HepG2 (cell line): ENCODE measurements around the gene SOAT2. TPM values are rescaled to one million over a fixed set of nuclear protein-coding genes. Genes with fewer than 3 reads are reported as not detected.

Experiments
- ARID5B ChIP-seq: IDR thresholded peaks from 2 replicates; pipeline ENCODE4 v1.4.0; 2020; ENCODE audit warnings: mild to moderate bottlenecking, missing genetic modification reagents
- DNMT3B ChIP-seq: conservative IDR thresholded peaks from 2 replicates; pipeline ENCODE4 v1.6.1; 2016; ENCODE audit warnings: missing biosample characterization, control low read depth
- ELF3 ChIP-seq: IDR thresholded peaks from 2 replicates; pipeline ENCODE4 v1.6.1; 2016; ENCODE audit warnings: missing genetic modification reagents, missing compliant biosample characterization
- GLI4 ChIP-seq: sonication (generic); formaldehyde crosslinking; IDR thresholded peaks from 2 replicates; pipeline ENCODE4 v1.5.1; 2020; ENCODE audit warnings: missing genetic modification reagents, mild to moderate bottlenecking, moderate library complexity, borderline replicate concordance
- HMGA1 ChIP-seq: sonication (generic); formaldehyde crosslinking; conservative IDR thresholded peaks from 2 replicates; pipeline ENCODE4 v1.4.0; 2020; ENCODE audit warnings: missing genetic modification reagents
- KDM1A ChIP-seq: IDR thresholded peaks from 2 replicates; pipeline ENCODE4 v1.6.1; 2016; ENCODE audit warnings: missing compliant biosample characterization
- NFE2L1 ChIP-seq: sonication (generic); formaldehyde crosslinking; IDR thresholded peaks from 2 replicates; pipeline ENCODE4 v1.4.0; 2020; ENCODE audit warnings: missing genetic modification reagents, mild to moderate bottlenecking, borderline replicate concordance
- NFKBIZ ChIP-seq: IDR thresholded peaks from 2 replicates; pipeline ENCODE4 v1.6.1; 2018; ENCODE audit warnings: missing genetic modification reagents, missing compliant biosample characterization
- SRSF4 ChIP-seq: fragments of 200-400 bp; formaldehyde crosslinking; IDR thresholded peaks from one replicate; pipeline ENCODE4 v1.6.1; 2018; ENCODE audit warnings: mild to moderate bottlenecking, low read depth, low read length, moderate library complexity; ENCODE audit not compliant: poor library complexity, severe bottlenecking
- THYN1 ChIP-seq: sonication (generic); formaldehyde crosslinking; IDR thresholded peaks from 2 replicates; pipeline ENCODE4 v1.8.1; 2023; ENCODE audit warnings: low read depth, mild to moderate bottlenecking, moderate library complexity, missing genetic modification reagents, borderline replicate concordance
- TOE1 ChIP-seq: sonication (generic); formaldehyde crosslinking; IDR thresholded peaks from 2 replicates; pipeline ENCODE4 v1.4.0; 2020; ENCODE audit warnings: mild to moderate bottlenecking, missing genetic modification reagents
- ZMYM2 ChIP-seq: sonication (generic); formaldehyde crosslinking; IDR thresholded peaks from 2 replicates; pipeline ENCODE4 v1.8.0; 2022; ENCODE audit warnings: mild to moderate bottlenecking, missing genetic modification reagents
- ZNF18 ChIP-seq: sonication (generic); formaldehyde crosslinking; IDR thresholded peaks from 2 replicates; pipeline ENCODE4 v1.8.0; 2022; ENCODE audit warnings: mild to moderate bottlenecking, missing genetic modification reagents; ENCODE audit not compliant: insufficient replicate concordance
- ZNF234 ChIP-seq: sonication (generic); formaldehyde crosslinking; conservative IDR thresholded peaks from 2 replicates; pipeline ENCODE4 v1.5.1; 2020; ENCODE audit warnings: mild to moderate bottlenecking, missing genetic modification reagents
- ZNF513 ChIP-seq: sonication (generic); formaldehyde crosslinking; conservative IDR thresholded peaks from 2 replicates; pipeline ENCODE4 v1.5.0; 2020; ENCODE audit warnings: missing genetic modification reagents
- ZNF660 ChIP-seq: sonication (generic); formaldehyde crosslinking; IDR thresholded peaks from 2 replicates; pipeline ENCODE4 v1.5.1; 2020; ENCODE audit warnings: mild to moderate bottlenecking, low read depth, missing genetic modification reagents, borderline replicate concordance
- ZNF768 ChIP-seq: sonication (generic); formaldehyde crosslinking; IDR thresholded peaks from 2 replicates; pipeline ENCODE4 v1.4.0; 2020; ENCODE audit warnings: missing genetic modification reagents
- ZNF773 ChIP-seq: sonication (generic); formaldehyde crosslinking; IDR thresholded peaks from 2 replicates; pipeline ENCODE4 v1.4.0; 2020; ENCODE audit warnings: missing genetic modification reagents, borderline replicate concordance
- polyA plus RNA-seq, 8 experiments: library from polyadenylated mRNA; depleted of rRNA in 3 of 8; stranded (reverse) in 7 of 8; unstranded in 1 of 8; fragments of >200 nt; fragmentation: Illumina TruSeq in 4 of 8; extraction: Trizol in 4 of 8; gene quantifications; 2 replicates each; pipeline versions ENCODE4 v1.2.1 to v1.2.3, GENCODE V29; 2011 to 2016; ENCODE audit warnings: low read depth in 4 of 8, missing spikeins in 1 of 8, mixed read lengths in 1 of 8; ENCODE audit not compliant: insufficient read depth in 1 of 8
- total RNA-seq, 5 experiments: library from RNA; depleted of rRNA; stranded (reverse); fragments of >200 nt; fragmentation: Illumina TruSeq; extraction: Trizol; gene quantifications; 2 replicates each; pipeline ENCODE4 v1.2.3, GENCODE V29; 2016; ENCODE audit warnings: low read depth in 1 of 5
- TF ChIP-seq, protein P1 (sequence below): sonication (generic); formaldehyde crosslinking; conservative IDR thresholded peaks from 2 replicates; pipeline ENCODE4 v1.4.0; 2020; ENCODE audit warnings: missing genetic modification reagents

SOAT2 gene
- total and polyA plus RNA-seq, 2 of the 13 experiments (the other 11 are each of a cell fraction or from before 2014, with no cell fraction given), result 14.9 to 108 TPM

- TF ChIP-seq ZNF513 (no peak), HMGA1 (no peak), ZNF660 (CRISPR knock-in tag) (no peak), GLI4 (CRISPR knock-in tag) (no peak), ZMYM2 (CRISPR knock-in tag) (no peak), ZNF768 (CRISPR knock-in tag) (peak; percentile 47; the same call in 1 of the 2 replicates), THYN1 (CRISPR knock-in tag) (no peak), NFKBIZ (CRISPR knock-in tag) (no peak), ZNF234 (CRISPR knock-in tag) (peak; percentile 76; the same call in 1 of the 2 replicates), ELF3 (peak; percentile 11; the same call in 1 of the 2 replicates), NFE2L1 (CRISPR knock-in tag) (no peak), ZNF773 (no peak), KDM1A (no peak), ZNF18 (CRISPR knock-in tag) (no peak), DNMT3B (no peak), ARID5B (CRISPR knock-in tag) (peak; percentile 12; the same call in 1 of the 2 replicates), SRSF4 (no peak), TOE1 (CRISPR knock-in tag) (no peak)
- TF ChIP-seq, protein P1, sequence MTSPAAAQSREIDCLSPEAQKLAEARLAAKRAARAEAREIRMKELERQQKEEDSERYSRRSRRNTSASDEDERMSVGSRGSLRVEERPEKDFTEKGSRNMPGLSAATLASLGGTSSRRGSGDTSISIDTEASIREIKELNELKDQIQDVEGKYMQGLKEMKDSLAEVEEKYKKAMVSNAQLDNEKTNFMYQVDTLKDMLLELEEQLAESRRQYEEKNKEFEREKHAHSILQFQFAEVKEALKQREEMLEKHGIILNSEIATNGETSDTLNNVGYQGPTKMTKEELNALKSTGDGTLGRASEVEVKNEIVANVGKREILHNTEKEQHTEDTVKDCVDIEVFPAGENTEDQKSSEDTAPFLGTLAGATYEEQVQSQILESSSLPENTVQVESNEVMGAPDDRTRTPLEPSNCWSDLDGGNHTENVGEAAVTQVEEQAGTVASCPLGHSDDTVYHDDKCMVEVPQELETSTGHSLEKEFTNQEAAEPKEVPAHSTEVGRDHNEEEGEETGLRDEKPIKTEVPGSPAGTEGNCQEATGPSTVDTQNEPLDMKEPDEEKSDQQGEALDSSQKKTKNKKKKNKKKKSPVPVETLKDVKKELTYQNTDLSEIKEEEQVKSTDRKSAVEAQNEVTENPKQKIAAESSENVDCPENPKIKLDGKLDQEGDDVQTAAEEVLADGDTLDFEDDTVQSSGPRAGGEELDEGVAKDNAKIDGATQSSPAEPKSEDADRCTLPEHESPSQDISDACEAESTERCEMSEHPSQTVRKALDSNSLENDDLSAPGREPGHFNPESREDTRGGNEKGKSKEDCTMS, result 0 out of 2 replicates have a peak, but pooled peaks have one; percentile 26
These were observed 24.7 kb upstream of the SOAT2 start (continued) for GRCh38 chr12:53078425-53079225.
